K562 (cell line): ENCODE results near the gene TPX2. TPM values are rescaled to one million over a fixed set of nuclear protein-coding genes. Genes with fewer than 3 reads are reported as not detected.

ENCODE experiments used
- BCOR ChIP-seq: fragments of 450-650 bp; IDR thresholded peaks from 2 replicates; pipeline ENCODE4 v1.6.1; 2016
- C11orf30 ChIP-seq: fragments of 450-650 bp; IDR thresholded peaks from 2 replicates; pipeline ENCODE4 v1.6.1; 2016; ENCODE audit warnings: low read depth, mild to moderate bottlenecking
- CBFA2T2 ChIP-seq: fragments of 450-650 bp; conservative IDR thresholded peaks from 2 replicates; pipeline ENCODE4 v1.6.1; 2017; ENCODE audit warnings: mild to moderate bottlenecking
- E2F3 ChIP-seq: fragments of 250-450 bp; sonication (Bioruptor Pico); IDR thresholded peaks from 2 replicates; pipeline ENCODE4 v1.4.0; 2020; ENCODE audit warnings: mild to moderate bottlenecking
- MAFK ChIP-seq: IDR thresholded peaks from 2 replicates; pipeline ENCODE4 v1.6.1; 2011; ENCODE audit warnings: low read length, improper control_type of control experiment
- NR2F6 ChIP-seq: fragments of 450-650 bp; formaldehyde crosslinking; IDR thresholded peaks from 2 replicates; pipeline ENCODE4 v1.4.0; 2020; ENCODE audit warnings: mild to moderate bottlenecking
- SMAD4 ChIP-seq: fragments of 250-450 bp; sonication (Bioruptor Pico); conservative IDR thresholded peaks from 2 replicates; pipeline ENCODE4 v1.8.0; 2021; ENCODE audit warnings: inconsistent platforms, mild to moderate bottlenecking, moderate library complexity
- SRSF9 ChIP-seq: fragments of 200-400 bp; formaldehyde crosslinking; IDR thresholded peaks from 2 replicates; pipeline ENCODE4 v1.6.1; 2017; ENCODE audit warnings: low read depth, low read length, borderline replicate concordance
- TARDBP ChIP-seq: fragments of 450-650 bp; IDR thresholded peaks from 2 replicates; pipeline ENCODE4 v1.6.1; 2016
- ZNF217 ChIP-seq: sonication (generic); formaldehyde crosslinking; IDR thresholded peaks from 2 replicates; pipeline ENCODE4 v1.8.0; 2022; ENCODE audit warnings: mild to moderate bottlenecking, missing genetic modification reagents
- ZNF586 ChIP-seq: fragments of 450-650 bp; formaldehyde crosslinking; conservative IDR thresholded peaks from 2 replicates; pipeline ENCODE4 v1.4.0; 2020; ENCODE audit warnings: mild to moderate bottlenecking, moderate library complexity
- polyA plus RNA-seq, 8 experiments: library from polyadenylated mRNA; depleted of rRNA in 4 of 8; stranded (reverse) in 5 of 8; unstranded in 3 of 8; fragments of >200 nt; fragmentation: Nextera tagmentation in 2 of 8; fragmentation: Illumina TruSeq in 1 of 8; extraction: Ambion mirVana in 2 of 8; extraction: Trizol in 1 of 8; gene quantifications; 2 replicates each; pipeline versions ENCODE4 v1.2.1 to v1.2.3, GENCODE V29; 2011 to 2014; ENCODE audit warnings: inconsistent platforms in 1 of 8, missing spikeins in 1 of 8
- total RNA-seq, 7 experiments: library from RNA; depleted of rRNA in 6 of 7; stranded (reverse); fragments of >200 nt in 6 of 7; fragmentation: Illumina TruSeq in 2 of 7; extraction: Trizol in 2 of 7; gene quantifications; 2 replicates each; pipeline versions ENCODE4 v1.2.1 to v1.2.3, GENCODE V29; 2011 to 2021; ENCODE audit warnings: low replicate concordance in 1 of 7
- TF ChIP-seq, protein P1 (sequence below): sonication (generic); formaldehyde crosslinking; IDR thresholded peaks from 2 replicates; pipeline ENCODE4 v1.8.0; 2023; ENCODE audit warnings: missing genetic modification reagents, mild to moderate bottlenecking, borderline replicate concordance
- TF ChIP-seq, protein P2 (sequence below): fragments of 450-650 bp; IDR thresholded peaks from 2 replicates; pipeline ENCODE4 v1.6.1; 2016; ENCODE audit warnings: antibody characterized with exemption
- TF ChIP-seq, protein P3 (sequence below): fragments of 150-350 bp; conservative IDR thresholded peaks from 2 replicates; pipeline ENCODE4 v1.6.1; 2014; ENCODE audit warnings: low read length
- TF ChIP-seq, protein P4 (sequence below): fragments of 450-650 bp; IDR thresholded peaks from 2 replicates; pipeline ENCODE4 v1.6.1; 2016
- TF ChIP-seq, protein P5 (sequence below): fragments of 250-450 bp; sonication (Bioruptor Pico); IDR thresholded peaks from 2 replicates; pipeline ENCODE4 v1.8.0; 2022; ENCODE audit warnings: inconsistent platforms, mild to moderate bottlenecking, moderate library complexity, borderline replicate concordance

TPX2 gene
- total and polyA plus RNA-seq, 9 of the 15 experiments (the other 6 are each of a cell fraction or from before 2014, with no cell fraction given) = 48.0 to 241 (median 133) TPM

DNA sequence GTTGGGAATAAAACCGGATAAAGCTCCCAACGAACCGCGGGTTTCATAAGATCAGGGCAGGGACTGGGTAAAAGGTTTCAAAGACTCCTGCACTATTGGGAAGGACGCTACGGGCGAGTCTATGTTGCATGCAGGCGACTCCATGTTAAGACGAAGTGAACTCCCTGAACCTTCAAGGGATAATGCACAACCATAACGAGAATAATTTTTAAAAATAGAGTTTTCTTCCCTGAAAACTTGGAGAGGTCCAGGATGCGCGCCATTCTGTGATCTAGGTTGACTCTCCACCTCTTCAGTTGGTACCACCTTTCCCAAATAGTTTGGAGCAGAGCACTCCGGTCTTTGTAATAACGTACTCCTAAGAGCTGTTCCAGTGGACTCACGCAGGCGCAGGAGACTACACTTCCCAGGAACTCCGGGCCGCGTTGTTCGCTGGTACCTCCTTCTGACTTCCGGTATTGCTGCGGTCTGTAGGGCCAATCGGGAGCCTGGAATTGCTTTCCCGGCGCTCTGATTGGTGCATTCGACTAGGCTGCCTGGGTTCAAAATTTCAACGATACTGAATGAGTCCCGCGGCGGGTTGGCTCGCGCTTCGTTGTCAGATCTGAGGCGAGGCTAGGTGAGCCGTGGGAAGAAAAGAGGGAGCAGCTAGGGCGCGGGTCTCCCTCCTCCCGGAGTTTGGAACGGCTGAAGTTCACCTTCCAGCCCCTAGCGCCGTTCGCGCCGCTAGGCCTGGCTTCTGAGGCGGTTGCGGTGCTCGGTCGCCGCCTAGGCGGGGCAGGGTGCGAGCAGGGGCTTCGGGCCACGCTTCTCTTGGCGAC lies at the start of gene TPX2 (continued):
- TF ChIP-seq, protein P1, sequence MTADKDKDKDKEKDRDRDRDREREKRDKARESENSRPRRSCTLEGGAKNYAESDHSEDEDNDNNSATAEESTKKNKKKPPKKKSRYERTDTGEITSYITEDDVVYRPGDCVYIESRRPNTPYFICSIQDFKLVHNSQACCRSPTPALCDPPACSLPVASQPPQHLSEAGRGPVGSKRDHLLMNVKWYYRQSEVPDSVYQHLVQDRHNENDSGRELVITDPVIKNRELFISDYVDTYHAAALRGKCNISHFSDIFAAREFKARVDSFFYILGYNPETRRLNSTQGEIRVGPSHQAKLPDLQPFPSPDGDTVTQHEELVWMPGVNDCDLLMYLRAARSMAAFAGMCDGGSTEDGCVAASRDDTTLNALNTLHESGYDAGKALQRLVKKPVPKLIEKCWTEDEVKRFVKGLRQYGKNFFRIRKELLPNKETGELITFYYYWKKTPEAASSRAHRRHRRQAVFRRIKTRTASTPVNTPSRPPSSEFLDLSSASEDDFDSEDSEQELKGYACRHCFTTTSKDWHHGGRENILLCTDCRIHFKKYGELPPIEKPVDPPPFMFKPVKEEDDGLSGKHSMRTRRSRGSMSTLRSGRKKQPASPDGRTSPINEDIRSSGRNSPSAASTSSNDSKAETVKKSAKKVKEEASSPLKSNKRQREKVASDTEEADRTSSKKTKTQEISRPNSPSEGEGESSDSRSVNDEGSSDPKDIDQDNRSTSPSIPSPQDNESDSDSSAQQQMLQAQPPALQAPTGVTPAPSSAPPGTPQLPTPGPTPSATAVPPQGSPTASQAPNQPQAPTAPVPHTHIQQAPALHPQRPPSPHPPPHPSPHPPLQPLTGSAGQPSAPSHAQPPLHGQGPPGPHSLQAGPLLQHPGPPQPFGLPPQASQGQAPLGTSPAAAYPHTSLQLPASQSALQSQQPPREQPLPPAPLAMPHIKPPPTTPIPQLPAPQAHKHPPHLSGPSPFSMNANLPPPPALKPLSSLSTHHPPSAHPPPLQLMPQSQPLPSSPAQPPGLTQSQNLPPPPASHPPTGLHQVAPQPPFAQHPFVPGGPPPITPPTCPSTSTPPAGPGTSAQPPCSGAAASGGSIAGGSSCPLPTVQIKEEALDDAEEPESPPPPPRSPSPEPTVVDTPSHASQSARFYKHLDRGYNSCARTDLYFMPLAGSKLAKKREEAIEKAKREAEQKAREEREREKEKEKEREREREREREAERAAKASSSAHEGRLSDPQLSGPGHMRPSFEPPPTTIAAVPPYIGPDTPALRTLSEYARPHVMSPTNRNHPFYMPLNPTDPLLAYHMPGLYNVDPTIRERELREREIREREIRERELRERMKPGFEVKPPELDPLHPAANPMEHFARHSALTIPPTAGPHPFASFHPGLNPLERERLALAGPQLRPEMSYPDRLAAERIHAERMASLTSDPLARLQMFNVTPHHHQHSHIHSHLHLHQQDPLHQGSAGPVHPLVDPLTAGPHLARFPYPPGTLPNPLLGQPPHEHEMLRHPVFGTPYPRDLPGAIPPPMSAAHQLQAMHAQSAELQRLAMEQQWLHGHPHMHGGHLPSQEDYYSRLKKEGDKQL (CRISPR knock-in tag) = no peak
- TF ChIP-seq, protein P2, sequence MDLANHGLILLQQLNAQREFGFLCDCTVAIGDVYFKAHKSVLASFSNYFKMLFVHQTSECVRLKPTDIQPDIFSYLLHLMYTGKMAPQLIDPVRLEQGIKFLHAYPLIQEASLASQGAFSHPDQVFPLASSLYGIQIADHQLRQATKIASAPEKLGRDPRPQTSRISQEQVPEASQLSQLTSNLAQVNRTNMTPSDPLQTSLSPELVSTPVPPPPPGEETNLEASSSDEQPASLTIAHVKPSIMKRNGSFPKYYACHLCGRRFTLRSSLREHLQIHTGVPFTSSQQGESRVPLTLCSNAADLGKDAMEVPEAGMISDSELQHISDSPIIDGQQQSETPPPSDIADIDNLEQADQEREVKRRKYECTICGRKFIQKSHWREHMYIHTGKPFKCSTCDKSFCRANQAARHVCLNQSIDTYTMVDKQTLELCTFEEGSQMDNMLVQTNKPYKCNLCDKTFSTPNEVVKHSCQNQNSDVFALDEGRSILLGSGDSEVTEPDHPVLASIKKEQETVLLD = peak; percentile 88
- TF ChIP-seq SRSF9 (no peak), NR2F6 (CRISPR knock-in tag) (no peak), CBFA2T2 (no peak), E2F3 (CRISPR knock-in tag) (0 out of 2 replicates have a peak, but pooled peaks have one; percentile 56), BCOR (peak; percentile 29; the same call in 1 of the 2 replicates), ZNF217 (CRISPR knock-in tag) (no peak), SMAD4 (CRISPR knock-in tag) (peak; percentile 44; the same call in 1 of the 2 replicates), TARDBP (peak; percentile 60; the same call in 1 of the 2 replicates), ZNF586 (CRISPR knock-in tag) (no peak), C11orf30 (peak; percentile 65; the same call in 1 of the 2 replicates), MAFK (no peak)
- TF ChIP-seq, protein P3, sequence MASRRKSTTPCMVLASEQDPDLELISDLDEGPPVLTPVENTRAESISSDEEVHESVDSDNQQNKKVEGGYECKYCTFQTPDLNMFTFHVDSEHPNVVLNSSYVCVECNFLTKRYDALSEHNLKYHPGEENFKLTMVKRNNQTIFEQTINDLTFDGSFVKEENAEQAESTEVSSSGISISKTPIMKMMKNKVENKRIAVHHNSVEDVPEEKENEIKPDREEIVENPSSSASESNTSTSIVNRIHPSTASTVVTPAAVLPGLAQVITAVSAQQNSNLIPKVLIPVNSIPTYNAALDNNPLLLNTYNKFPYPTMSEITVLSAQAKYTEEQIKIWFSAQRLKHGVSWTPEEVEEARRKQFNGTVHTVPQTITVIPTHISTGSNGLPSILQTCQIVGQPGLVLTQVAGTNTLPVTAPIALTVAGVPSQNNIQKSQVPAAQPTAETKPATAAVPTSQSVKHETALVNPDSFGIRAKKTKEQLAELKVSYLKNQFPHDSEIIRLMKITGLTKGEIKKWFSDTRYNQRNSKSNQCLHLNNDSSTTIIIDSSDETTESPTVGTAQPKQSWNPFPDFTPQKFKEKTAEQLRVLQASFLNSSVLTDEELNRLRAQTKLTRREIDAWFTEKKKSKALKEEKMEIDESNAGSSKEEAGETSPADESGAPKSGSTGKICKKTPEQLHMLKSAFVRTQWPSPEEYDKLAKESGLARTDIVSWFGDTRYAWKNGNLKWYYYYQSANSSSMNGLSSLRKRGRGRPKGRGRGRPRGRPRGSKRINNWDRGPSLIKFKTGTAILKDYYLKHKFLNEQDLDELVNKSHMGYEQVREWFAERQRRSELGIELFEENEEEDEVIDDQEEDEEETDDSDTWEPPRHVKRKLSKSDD = no peak
- TF ChIP-seq, protein P4, sequence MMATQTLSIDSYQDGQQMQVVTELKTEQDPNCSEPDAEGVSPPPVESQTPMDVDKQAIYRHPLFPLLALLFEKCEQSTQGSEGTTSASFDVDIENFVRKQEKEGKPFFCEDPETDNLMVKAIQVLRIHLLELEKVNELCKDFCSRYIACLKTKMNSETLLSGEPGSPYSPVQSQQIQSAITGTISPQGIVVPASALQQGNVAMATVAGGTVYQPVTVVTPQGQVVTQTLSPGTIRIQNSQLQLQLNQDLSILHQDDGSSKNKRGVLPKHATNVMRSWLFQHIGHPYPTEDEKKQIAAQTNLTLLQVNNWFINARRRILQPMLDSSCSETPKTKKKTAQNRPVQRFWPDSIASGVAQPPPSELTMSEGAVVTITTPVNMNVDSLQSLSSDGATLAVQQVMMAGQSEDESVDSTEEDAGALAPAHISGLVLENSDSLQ = peak; percentile 12; the same call in 1 of the 2 replicates
- TF ChIP-seq, protein P5, sequence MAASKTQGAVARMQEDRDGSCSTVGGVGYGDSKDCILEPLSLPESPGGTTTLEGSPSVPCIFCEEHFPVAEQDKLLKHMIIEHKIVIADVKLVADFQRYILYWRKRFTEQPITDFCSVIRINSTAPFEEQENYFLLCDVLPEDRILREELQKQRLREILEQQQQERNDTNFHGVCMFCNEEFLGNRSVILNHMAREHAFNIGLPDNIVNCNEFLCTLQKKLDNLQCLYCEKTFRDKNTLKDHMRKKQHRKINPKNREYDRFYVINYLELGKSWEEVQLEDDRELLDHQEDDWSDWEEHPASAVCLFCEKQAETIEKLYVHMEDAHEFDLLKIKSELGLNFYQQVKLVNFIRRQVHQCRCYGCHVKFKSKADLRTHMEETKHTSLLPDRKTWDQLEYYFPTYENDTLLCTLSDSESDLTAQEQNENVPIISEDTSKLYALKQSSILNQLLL (CRISPR knock-in tag) = no peak
